ENCODE measurements around the gene ASPSCR1. TPM values are rescaled to one million over a fixed set of nuclear protein-coding genes. Genes with fewer than 3 reads are reported as not detected.

ASPSCR1 gene
- total and polyA plus RNA-seq, 2 of the 13 experiments (the other 11 are each of a cell fraction or from before 2014, with no cell fraction given) = 274 to 314 TPM

DNA sequence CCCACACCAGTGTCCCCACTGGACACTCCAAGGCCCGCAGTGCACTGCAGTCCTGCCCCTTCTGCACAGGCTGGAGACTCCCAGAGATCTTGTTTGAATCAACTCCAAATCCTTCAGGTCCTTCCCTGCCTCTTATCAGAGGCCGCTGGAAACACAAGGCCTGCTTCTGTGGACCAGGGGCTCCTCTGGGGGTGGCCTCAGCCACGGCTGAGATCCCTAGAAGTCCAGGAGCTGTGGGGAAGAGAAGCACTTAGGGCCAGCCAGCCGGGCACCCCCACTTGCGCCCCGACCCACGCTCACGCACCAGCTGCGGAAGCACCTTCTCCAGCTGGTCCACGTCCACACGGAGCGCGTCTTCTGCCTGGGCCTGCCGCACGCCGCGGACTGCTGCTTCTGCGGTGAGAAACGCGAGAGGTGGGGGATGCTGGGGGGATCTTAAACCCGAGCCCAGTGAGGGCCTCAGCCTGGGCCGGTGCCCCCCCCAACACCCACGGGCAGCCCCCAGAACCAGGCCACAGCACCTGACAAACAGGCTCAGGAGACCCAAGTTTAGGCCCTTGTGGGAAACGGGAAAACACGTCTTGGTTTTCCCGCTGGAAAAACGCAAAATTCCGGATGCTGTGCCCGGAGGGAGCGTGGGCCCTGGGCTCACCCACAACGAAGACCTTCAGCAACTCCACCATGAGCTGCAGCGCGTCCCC is 41.7 kb downstream of the ASPSCR1 start (continued):
- TF ChIP-seq CEBPZ (IDR thresholded peaks at IDR 0.05; ENCODE audit: low read length) (no peak), HES4 (CRISPR knock-in tag; IDR thresholded peaks at IDR 0.05; ENCODE audit: borderline replicate concordance) (peak; percentile 3; the same call in 1 of the 2 replicates), CTCF (CRISPR knock-in tag; IDR thresholded peaks at IDR 0.05) (peak; percentile 9; the same call in 1 of the 2 replicates), ZNF660 (CRISPR knock-in tag; IDR thresholded peaks at IDR 0.05; ENCODE audit: borderline replicate concordance, low read depth) (0 out of 2 replicates have a peak, but pooled peaks have one; percentile 27), ZNF33B (CRISPR knock-in tag; IDR thresholded peaks at IDR 0.05) (peak; percentile 66; the same call in 1 of the 2 replicates), ZNF691 (CRISPR knock-in tag; IDR thresholded peaks at IDR 0.05; ENCODE audit: borderline replicate concordance, low read depth) (0 out of 2 replicates have a peak, but pooled peaks have one; percentile 6), HOXA3 (CRISPR knock-in tag; IDR thresholded peaks at IDR 0.05) (peak; percentile 59; the same call in 1 of the 2 replicates), MAF1 (CRISPR knock-in tag; IDR thresholded peaks at IDR 0.05; ENCODE audit: borderline replicate concordance) (0 out of 2 replicates have a peak, but pooled peaks have one; percentile 32), ZNF280B (CRISPR knock-in tag; IDR thresholded peaks at IDR 0.05; ENCODE audit: borderline replicate concordance) (peak; percentile 34; the same call in 1 of the 2 replicates), ZNF354B (CRISPR knock-in tag; IDR thresholded peaks at IDR 0.05) (no peak), SNAPC2 (CRISPR knock-in tag; IDR thresholded peaks at IDR 0.05) (no peak), ZEB1 (IDR thresholded peaks at IDR 0.05; ENCODE audit: insufficient replicate concordance, low read depth) (no peak), CENPBD1 (CRISPR knock-in tag; IDR thresholded peaks at IDR 0.05; ENCODE audit: borderline replicate concordance, low read depth) (no peak), REL (CRISPR knock-in tag; conservative IDR thresholded peaks at IDR 0.05) (0 out of 2 replicates have a peak, but pooled peaks have one; percentile 4), SNRNP70 (IDR thresholded peaks at IDR 0.05; ENCODE audit: low read depth, low read length) (no peak), ZFP1 (CRISPR knock-in tag; IDR thresholded peaks at IDR 0.05) (no peak), ISX (CRISPR knock-in tag; conservative IDR thresholded peaks at IDR 0.05) (no peak), ZNF430 (CRISPR knock-in tag; IDR thresholded peaks at IDR 0.05) (no peak), HOXA7 (CRISPR knock-in tag; IDR thresholded peaks at IDR 0.05) (no peak), POLR2G (IDR thresholded peaks at IDR 0.05; ENCODE audit: low read depth, low read length) (peak; percentile 60)
